ENCODE measurements around the gene FRAS1. TPM values are rescaled to one million over a fixed set of nuclear protein-coding genes. Genes with fewer than 3 reads are reported as not detected.

FRAS1 gene
- total and polyA plus RNA-seq, 2 donors (not counting 3 experiments of a cell fraction or from before 2014, with no cell fraction given): 1.4 to 3.6 TPM

GRCh38 chr4:78528327-78528726 is 471.2 kb downstream of the FRAS1 start:
- H3K4me2 ChIP-seq (ENCODE audit: insufficient read depth, low read length): no peak overlapping the region
- BruUV-seq (replicated peaks): no TSS peak
- FAIRE-seq: no peak
- H3K4me1 ChIP-seq (ENCODE audit: control insufficient read depth, extremely low read depth, insufficient read depth, low read length): peaks cover 26% of the 10 kb centered on the region
- no peak overlapping the region for H3K4me3 ChIP-seq (replicated peaks in 1 of 3; ENCODE audit: insufficient read depth in 1 of 3, low read depth in 1 of 3, low read length in 3 of 3)
- no peaks in the 10 kb centered on the region for H4K20me1 ChIP-seq (replicated peaks; ENCODE audit: control insufficient read depth, extremely low read depth, insufficient read depth, low read length)
- no peak overlapping the region for H3K9ac ChIP-seq (replicated peaks; ENCODE audit: extremely low read depth, insufficient read depth, low read length)
- TF ChIP-seq GATA2 (IDR thresholded peaks at IDR 0.05; ENCODE audit: insufficient read depth, insufficient read length, low read depth, low read length): no peak
- no peak for TF ChIP-seq MYC (IDR thresholded peaks at IDR 0.05; ENCODE audit: low read depth, low read length)
- TF ChIP-seq JUN (IDR thresholded peaks at IDR 0.05; ENCODE audit: borderline replicate concordance, insufficient read depth, insufficient read length, low read depth): no peak
- TF ChIP-seq POLR2AphosphoS5 (IDR thresholded peaks at IDR 0.05; ENCODE audit: insufficient read depth, low read depth, low read length): no peak
- no peak for TF ChIP-seq FOS (IDR thresholded peaks at IDR 0.05; ENCODE audit: borderline replicate concordance, insufficient read depth, low read length)
- TF ChIP-seq POLR2A (IDR thresholded peaks at IDR 0.05; ENCODE audit: low read depth, low read length): no peak
- TF ChIP-seq, protein P1, sequence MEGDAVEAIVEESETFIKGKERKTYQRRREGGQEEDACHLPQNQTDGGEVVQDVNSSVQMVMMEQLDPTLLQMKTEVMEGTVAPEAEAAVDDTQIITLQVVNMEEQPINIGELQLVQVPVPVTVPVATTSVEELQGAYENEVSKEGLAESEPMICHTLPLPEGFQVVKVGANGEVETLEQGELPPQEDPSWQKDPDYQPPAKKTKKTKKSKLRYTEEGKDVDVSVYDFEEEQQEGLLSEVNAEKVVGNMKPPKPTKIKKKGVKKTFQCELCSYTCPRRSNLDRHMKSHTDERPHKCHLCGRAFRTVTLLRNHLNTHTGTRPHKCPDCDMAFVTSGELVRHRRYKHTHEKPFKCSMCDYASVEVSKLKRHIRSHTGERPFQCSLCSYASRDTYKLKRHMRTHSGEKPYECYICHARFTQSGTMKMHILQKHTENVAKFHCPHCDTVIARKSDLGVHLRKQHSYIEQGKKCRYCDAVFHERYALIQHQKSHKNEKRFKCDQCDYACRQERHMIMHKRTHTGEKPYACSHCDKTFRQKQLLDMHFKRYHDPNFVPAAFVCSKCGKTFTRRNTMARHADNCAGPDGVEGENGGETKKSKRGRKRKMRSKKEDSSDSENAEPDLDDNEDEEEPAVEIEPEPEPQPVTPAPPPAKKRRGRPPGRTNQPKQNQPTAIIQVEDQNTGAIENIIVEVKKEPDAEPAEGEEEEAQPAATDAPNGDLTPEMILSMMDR (IDR thresholded peaks at IDR 0.05; ENCODE audit: extremely low read depth in 1 of 2, insufficient read depth in 1 of 2, low read depth in 1 of 2, low read length in 2 of 2): no peak
- TF ChIP-seq, protein P2, sequence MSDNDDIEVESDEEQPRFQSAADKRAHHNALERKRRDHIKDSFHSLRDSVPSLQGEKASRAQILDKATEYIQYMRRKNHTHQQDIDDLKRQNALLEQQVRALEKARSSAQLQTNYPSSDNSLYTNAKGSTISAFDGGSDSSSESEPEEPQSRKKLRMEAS (IDR thresholded peaks at IDR 0.05; ENCODE audit: insufficient read depth, insufficient read length): no peak
- TF ChIP-seq EZH2 (IDR thresholded peaks at IDR 0.05; ENCODE audit: borderline replicate concordance, low read depth, low read length, severe bottlenecking): no peak
- DNase-seq (ENCODE audit: low read depth, low spot score): no peak
- ChIA-PET CTCF (no interaction called here), POLR2A (no interaction called here)
- no peak overlapping the region for H2AFZ ChIP-seq (ENCODE audit: low read depth, low read length)
- no peaks in the 10 kb centered on the region for H3K9me1 ChIP-seq (replicated peaks; ENCODE audit: control insufficient read depth, extremely low read depth, insufficient read depth, low read length)
- no peak overlapping the region for H3K27ac ChIP-seq (ENCODE audit: insufficient read depth, low read depth, low read length)
- dilution Hi-C loops (cut with MboI; ENCODE audit: extremely low pct_ligation_motif_present, low sequenced_read_pairs): no loop called here
- H3K27me3 ChIP-seq (ENCODE audit: control insufficient read depth in 2 of 2, insufficient read depth in 2 of 2, low read length in 2 of 2): no peaks in the 10 kb centered on the region
- H3K9me3 ChIP-seq (replicated peaks; ENCODE audit: control insufficient read depth, insufficient read depth, low read length): no peaks in the 10 kb centered on the region
- H3K79me2 ChIP-seq (ENCODE audit: control insufficient read depth, insufficient read depth, low read length): no peaks in the 10 kb centered on the region
- intact Hi-C loops (cut with micrococcal nuclease): loop anchor here (2.0 kb wide), 1 partner anchor 40 kb away; no protein-coding TSS in a partner anchor
- no peaks in the 10 kb centered on the region for H3K36me3 ChIP-seq (ENCODE audit: control insufficient read depth in 2 of 2, extremely low read depth in 1 of 2, insufficient read depth in 2 of 2, low read length in 2 of 2)

All from endothelial cell of umbilical vein (primary cell).